Stimulated activated CD8-positive, alpha-beta memory T cell treated with anti-CD3 and anti-CD28 coated beads, Interleukin-2, amount 100 ng/mL, for 1 hour (primary cell): ENCODE data around the gene EXOC5.
"Not testable (repeated sequence)": the region's sequence is repeated elsewhere in the genome, so short reads cannot be mapped to it uniquely, and the experiment has no call there.

Experiments used
- DNase-seq, 2 donors: peaks; one replicate each; pipeline ENCODE4 v3.0.0-alpha.2; 2020; ENCODE audit warnings: low read depth in 2 of 2

Gene EXOC5

DNA sequence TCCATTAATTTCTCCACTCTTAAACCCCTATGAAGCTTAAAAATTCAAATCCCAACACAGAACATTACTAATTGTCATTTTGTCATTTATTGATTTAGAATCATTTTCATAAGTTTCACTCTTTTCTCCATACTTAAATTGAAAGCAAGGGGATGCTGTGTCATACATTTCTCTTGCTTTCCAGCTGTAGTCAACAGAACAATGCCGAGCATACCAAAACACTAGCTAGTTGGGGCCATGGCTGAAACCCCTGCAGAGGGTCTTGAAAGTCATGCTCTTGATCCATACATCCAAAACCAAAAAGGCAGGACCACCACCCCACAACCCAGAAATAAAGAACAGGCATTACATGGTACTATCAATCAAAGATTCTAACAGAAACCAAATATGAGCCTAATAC, 9.0 kb downstream of the EXOC5 start:
- DNase-seq = no peak

DNA sequence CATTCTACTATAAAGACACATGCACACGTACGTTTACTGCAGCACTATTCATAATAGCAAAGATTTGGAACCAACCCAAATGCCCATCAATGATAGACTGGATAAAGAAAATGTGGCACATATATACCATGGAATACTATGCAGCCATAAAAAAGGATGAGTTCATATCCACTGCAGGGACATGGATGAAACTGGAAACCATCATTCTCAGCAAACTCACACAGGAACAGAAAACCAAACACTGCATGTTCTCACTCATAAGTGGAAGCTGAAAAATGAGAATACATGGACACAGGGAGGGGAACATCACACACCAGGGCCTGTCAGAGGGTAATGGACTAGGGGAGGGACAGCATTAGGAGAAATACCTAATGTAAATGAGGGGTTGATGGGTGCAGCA, 10.5 kb downstream of the EXOC5 start:
- DNase-seq = not testable (repeated sequence)

- no peak for DNase-seq
Measured at GRCh38 chr14:57254884-57255283, 13.8 kb downstream of the EXOC5 start.

DNA sequence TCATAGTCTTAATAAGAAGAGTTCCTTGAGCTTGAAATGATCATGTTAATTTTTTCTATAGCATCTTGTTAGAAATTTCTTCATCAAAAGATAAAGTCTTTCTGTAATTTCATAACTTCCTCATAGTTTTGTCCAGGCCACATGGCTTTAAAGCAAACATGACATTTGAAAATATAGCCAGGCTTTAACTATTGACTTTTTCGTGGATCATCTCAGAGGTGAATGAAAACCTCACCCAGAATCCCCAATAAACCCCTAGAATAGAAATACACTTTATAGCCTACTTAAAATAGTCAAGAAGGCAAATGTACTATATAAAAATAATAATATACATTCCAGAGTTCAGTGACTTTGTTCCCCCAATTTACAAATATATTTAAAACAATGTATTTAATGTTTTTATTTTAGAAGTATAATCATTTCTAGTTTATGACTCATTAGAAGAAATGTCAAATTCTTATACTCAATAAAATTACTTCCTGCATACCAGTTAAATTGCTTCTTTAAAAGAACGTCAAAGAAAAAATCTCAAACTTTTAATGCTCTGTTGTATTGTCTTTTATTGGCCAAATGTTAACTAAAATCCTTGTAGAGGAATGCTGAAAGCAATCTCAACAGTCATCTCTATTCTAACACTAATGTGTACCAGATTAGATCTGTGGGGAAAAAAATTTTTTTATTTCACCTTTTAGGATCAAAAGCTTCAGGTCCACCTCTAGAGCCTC, 21.6 kb downstream of the EXOC5 start:
- DNase-seq = no peak

DNA sequence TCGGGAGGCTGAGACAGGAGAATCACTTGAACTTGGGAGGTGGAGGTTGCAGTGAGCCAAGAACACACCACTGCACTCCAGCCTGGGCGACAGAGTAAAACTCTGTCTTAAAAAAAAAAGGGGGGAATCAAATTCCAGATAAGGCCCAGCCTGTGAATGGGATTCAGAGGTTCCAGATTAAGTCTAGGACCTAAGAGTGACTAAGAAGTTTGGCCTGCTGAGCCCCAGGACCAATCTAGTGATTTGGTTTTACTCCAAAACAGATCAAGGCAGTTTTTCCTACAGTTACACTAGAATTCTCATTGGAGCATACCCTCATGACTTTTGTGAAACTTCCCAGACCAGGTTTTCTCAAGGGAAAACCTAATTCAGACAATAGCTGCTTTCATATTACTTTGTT, 22.8 kb downstream of the EXOC5 start:
- DNase-seq = no peak

- DNase-seq = no peak
Measured at GRCh38 chr14:57244106-57244505, 24.6 kb downstream of the EXOC5 start.

DNA sequence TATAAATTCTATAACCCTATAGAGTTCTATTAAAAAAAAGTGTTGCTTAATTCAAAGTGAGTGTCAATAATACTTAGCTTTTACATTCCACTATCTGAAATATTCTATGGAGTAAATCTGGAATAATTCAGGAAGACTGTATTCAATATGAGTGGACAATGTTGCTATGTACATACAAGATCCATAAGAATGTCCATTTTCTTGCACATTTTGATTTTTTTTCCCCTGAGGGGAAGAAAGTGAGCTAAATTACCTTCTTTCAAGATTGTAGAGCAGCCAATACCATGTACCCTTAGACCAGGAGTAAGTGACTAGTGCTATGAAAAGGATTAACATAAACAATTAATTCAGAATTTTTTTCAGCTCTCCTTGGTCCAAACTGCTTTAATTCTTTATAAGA, 25.4 kb downstream of the EXOC5 start:
- no peak for DNase-seq

DNA sequence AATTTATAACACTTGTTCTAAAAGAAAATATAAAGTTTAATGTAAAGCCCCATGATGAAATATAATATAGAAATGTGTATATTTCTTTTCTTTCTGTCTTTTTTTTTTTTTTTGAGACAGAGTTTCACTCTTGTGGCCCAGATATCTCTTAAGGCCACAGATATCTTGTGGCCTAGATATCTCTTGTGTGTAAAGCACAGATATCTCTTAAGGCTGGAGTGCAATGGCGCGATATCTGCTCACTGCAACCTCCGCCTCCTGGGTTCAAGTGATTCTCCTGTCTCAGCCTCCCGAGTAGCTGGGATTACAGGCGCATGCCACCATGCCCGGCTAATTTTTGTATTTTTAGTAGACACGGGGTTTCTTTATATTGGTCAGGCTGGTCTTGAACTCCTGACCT, 28.6 kb downstream of the EXOC5 start:
- not testable (repeated sequence) for DNase-seq

DNA sequence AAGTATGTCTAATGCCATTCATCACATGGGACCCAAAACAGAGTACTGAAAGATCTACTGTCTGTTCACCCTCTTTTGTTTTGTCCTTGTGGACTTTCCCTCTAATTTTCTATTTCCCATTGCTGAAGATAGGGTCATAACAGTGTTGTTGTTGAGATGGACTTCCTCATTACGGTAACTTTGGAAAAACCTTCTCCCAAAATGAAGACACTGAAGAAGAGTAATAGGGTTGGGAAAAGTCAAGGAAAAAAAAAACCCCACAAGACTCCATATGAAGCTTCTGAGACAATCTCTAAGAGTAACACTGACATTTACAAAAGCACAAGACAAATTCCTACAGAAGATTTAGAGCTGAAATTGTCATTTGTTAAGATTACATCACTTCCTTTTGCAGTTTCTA, 36.7 kb downstream of the EXOC5 start:
- DNase-seq = no peak

DNA sequence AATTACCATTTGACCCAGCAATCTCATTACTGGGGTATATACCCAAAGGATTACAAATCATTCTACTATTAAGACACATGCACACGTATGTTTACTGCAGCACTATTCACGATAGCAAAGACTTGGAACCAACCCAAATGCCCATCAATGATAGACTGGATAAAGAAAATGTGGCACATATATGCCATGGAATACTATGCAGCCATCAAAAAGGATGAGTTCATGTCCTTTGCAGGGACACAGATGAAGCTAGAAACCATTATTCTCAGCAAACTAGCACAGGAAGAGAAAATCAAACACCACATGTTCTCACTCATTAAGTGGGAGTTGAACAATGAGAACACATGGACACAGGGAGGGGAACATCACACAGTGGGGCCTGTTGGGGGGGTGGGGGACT, 40.4 kb downstream of the EXOC5 start:
- DNase-seq = not testable (repeated sequence)

- DNase-seq = no peak
Measured at GRCh38 chr14:57227083-57227482, 41.6 kb downstream of the EXOC5 start.

GRCh38 chr14:57221931-57222330, 46.8 kb downstream of the EXOC5 start:
- no peak for DNase-seq

DNA sequence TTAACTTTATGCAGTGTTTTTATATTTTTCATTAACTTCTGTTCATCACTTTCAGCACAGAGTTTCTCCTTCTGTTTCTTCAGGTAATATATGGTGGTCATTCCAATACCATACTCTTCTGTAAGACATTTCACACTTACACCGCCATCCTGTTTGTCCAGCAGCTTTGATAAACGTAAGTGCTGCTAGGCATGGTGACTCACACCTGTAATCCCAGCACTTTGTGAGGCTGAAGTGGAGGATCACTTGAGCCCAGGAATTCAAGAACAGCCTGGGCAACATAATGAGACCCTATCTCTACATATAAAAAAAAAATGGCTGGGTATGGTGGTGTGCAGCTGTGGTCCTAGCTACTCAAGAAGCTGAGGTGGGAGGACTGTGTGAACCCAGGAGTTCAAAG, 55.8 kb downstream of the EXOC5 start:
- DNase-seq = no peak

GRCh38 chr14:57209561-57209960, 59.1 kb downstream of the EXOC5 start:
- no peak for DNase-seq

DNA sequence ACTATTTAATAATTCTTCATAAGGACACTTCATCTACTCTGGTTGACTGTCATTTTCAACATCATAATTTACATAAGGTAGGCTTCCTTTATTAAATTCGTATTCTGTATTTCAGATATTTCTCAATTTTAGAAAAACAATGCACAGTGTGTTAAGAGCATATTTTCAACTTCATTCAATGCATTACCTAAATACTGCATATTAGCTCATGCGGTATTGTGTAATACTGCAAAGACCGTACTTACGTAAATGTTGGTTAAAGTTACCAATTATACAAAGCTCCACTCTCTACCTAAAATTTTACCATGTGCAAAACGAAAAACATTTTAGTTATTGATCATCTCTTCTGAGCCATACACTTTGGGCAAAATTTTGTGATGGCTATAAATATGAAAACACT, 62.8 kb downstream of the EXOC5 start:
- no peak for DNase-seq

DNA sequence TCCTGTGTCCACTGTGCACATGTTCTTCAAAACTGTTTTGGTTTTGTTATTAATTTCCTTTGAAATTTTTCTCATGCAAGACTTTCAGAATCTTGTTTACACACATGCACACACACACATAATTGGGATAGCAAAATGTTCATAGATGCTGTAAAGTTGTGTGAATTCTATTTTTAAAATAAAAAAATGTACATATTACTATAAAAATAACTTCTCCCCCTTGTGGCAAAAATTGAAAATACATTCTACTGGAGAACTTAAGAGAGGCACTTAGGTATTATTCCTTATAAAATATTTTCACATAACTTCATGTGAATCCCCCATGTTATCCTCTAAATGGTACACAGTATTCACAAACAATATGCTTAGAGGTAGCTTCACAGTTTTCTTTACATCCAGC, 66.0 kb downstream of the EXOC5 start:
- DNase-seq = not testable (repeated sequence)

DNA sequence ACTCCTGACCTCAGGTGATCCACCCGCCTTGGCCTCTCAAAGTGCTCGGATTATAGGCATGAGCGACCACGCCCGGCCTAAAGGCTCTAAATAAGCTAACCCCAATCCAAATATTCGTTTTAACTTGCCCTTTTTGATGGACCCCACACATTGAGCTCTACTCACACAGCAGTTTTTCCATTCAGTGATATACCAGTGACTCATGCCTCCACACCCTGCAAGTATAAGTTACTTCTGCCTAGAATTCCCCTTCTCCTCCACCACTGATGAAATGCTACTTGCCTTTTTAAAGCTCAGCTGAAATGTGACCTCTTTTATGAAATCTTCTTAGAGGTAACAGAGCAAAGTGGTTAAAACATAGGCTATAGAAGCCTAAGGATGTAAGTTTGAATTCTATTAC, 68.8 kb downstream of the EXOC5 start:
- no peak for DNase-seq

GRCh38 chr14:57189070-57189469, 79.6 kb downstream of the EXOC5 start:
- no peak for DNase-seq

DNA sequence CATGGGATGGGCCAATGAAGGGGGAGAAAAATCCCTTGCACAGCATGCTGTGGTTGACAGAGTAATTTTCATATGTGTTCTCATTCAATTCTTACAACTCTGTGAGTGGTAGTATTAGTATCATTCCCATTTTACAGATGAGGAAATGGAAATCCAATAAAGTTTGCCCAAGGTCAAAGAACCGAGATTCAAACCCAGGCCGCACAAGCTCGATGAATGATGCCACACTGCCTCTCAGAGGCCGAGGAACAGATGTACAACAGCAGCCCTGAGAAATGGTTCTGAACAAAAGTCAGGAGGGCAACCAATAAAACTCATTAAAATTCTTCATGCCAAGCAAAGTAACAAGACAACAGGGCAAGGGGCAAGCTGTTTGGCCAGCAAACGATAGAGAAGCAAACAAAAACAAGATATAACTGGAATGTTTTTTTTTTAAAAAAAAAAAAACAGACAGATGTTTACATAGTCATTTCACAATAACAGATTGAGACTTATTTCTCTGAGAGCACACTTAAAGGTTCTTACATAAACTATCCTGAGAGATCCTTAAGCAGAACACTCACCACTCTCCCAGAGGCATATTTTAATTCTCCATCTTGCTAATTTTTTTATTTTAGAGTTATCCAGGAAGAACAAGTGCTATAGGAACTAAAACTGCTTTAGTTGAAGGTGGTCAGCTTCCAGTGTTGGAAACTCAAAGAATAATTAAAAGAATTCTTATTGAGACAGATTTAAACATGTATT, 85.8 kb downstream of the EXOC5 start:
- no peak for DNase-seq

DNA sequence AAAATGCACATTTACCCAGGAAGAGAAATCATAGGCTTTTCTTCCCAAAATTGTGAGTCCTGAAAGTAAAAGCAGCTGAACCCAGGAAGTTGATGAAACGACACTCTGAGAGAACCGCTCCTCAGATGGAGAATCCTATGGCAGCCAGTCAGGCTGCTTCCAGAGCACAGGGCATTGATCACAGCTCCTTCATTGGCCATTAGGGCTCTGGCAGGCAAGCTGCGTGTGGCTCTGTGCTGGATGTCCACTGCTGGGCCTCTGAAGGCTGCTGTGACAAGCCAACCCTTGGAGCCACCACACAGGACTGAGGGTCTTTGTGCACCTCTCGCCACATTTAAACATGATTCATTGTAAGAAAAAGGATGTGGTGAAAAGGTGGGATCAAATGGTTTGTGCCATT, 89.4 kb downstream of the EXOC5 start:
- no peak for DNase-seq

- no peak for DNase-seq
Measured at GRCh38 chr14:57174466-57174865, 94.2 kb downstream of the EXOC5 start.

GRCh38 chr14:57171903-57172302, 96.8 kb downstream of the EXOC5 start:
- no peak for DNase-seq

- no peak for DNase-seq
Measured at GRCh38 chr14:57171363-57171762, 97.3 kb downstream of the EXOC5 start.

GRCh38 chr14:57169901-57170300, 98.8 kb downstream of the EXOC5 start:
- DNase-seq = no peak
